Spleen (tissue), 11 donors: Measurements from ENCODE around the gene GAB2. TPM values are rescaled to one million over a fixed set of nuclear protein-coding genes. Genes with fewer than 3 reads are reported as not detected.

Experiments
- DNase-seq: peaks from one replicate; pipeline ENCODE4 v3.0.0-alpha.2; 2020
- H3K27ac ChIP-seq, 8 donors: fragments of 200-600 bp; sonication (generic) in 7 of 8; 1 replicate in 4 of 8; 2 replicates in 4 of 8; pipeline versions ENCODE4 v1.5.0 to v1.8.0; 2016 to 2021; ENCODE audit warnings: inconsistent platforms in 4 of 8, mild to moderate bottlenecking in 4 of 8, moderate library complexity in 1 of 8
- H3K27me3 ChIP-seq, 7 donors: fragments of 200-600 bp; sonication (generic) in 6 of 7; replicated peaks in 1 of 7; 1 replicate in 4 of 7; 2 replicates in 3 of 7; pipeline versions ENCODE4 v1.5.0 to v1.8.0; 2016 to 2021; ENCODE audit warnings: inconsistent platforms in 3 of 7, mild to moderate bottlenecking in 1 of 7
- H3K36me3 ChIP-seq, 6 donors: fragments of 200-600 bp; sonication (generic) in 5 of 6; 1 replicate in 4 of 6; 2 replicates in 2 of 6; pipeline versions ENCODE4 v1.5.0 to v1.8.0; 2016 to 2021; ENCODE audit warnings: inconsistent platforms in 2 of 6
- H3K4me1 ChIP-seq, 6 donors: fragments of 200-600 bp; sonication (generic) in 5 of 6; 1 replicate in 3 of 6; 2 replicates in 3 of 6; pipeline versions ENCODE4 v1.5.0 to v1.8.0; 2016 to 2021; ENCODE audit warnings: inconsistent platforms in 3 of 6
- H3K4me3 ChIP-seq, 8 donors: fragments of 200-600 bp; sonication (generic) in 7 of 8; 1 replicate in 4 of 8; 2 replicates in 4 of 8; pipeline versions ENCODE4 v1.5.0 to v1.8.0; 2016 to 2021; ENCODE audit warnings: inconsistent platforms in 4 of 8, mild to moderate bottlenecking in 4 of 8, moderate library complexity in 2 of 8
- H3K9me3 ChIP-seq, 8 donors: fragments of 200-600 bp; sonication (generic) in 7 of 8; 1 replicate in 4 of 8; 2 replicates in 4 of 8; pipeline versions ENCODE4 v1.5.0 to v1.8.0; 2016 to 2021; ENCODE audit warnings: inconsistent platforms in 4 of 8
- POLR2A ChIP-seq, 3 donors: fragments of 450-650 bp; IDR thresholded peaks; one replicate each; pipeline ENCODE4 v1.5.1; 2017; ENCODE audit warnings: antibody characterized with exemption in 3 of 3, mild to moderate bottlenecking in 1 of 3
- POLR2AphosphoS5 ChIP-seq, 3 donors: sonication (generic); formaldehyde crosslinking; IDR thresholded peaks; one replicate each; pipeline ENCODE4 v1.5.1; 2017; ENCODE audit warnings: antibody characterized with exemption in 3 of 3
- WGBS, 5 donors: extraction: QIAGEN DNeasy Blood & Tissue Kit in 3 of 5; methylation state at CpG; one replicate each; pipeline versions ENCODE4 v1.1.5 to v1.1.7; 2013 to 2018; 5-methylcytosine and 5-hydroxymethylcytosine counted together
- intact Hi-C: fragments of 100-400 bp; cut with DNase I; formaldehyde crosslinking; loops from one replicate; pipeline ENCODE4 v1.15.0; 2023; ENCODE audit warnings: low total_unique reads
- polyA plus RNA-seq, 3 donors: library from polyadenylated mRNA; stranded (reverse); fragments of 200-250 nt; gene quantifications; one replicate each; pipeline ENCODE4 v1.2.1, GENCODE V29; 2013
- total RNA-seq, 7 donors: library from RNA; depleted of rRNA in 3 of 7; stranded (reverse); fragments of >200 nt in 3 of 7; fragmentation: NEBNext Ultra II Directional in 4 of 7; extraction: Animal tissue kit (Norgen Biotek cat#: 25700) in 4 of 7; gene quantifications; one replicate each; pipeline versions ENCODE4 v1.1.0 to v1.2.1, GENCODE V29; 2016 to 2021
- TF ChIP-seq, protein P1 (sequence below), 11 experiments: fragments of 200-600 bp in 7 of 11; fragments of 450-650 bp in 4 of 11; sonication (generic) in 4 of 11; IDR thresholded peaks in 8 of 11; conservative IDR thresholded peaks in 3 of 11; 1 replicate in 7 of 11; 2 replicates in 4 of 11; pipeline versions ENCODE4 v1.4.0 to v1.8.0; 2016 to 2021; ENCODE audit warnings: antibody characterized with exemption in 11 of 11, inconsistent platforms in 4 of 11, mild to moderate bottlenecking in 1 of 11
- donor health status: healthy with polysubstance abuse.
- donor health status: DM: no; HTN: no; CAD: no; lungs with moderate emphysema.
- donor health status: DM: no; HTN: no; CAD: no.
- donor health status: Bipolar disorder and iron deficiency.
- donor health status: healthy.
- donor health status: DM: no; HTN: no; CAD: no.
- donor health status: DM: yes; HTN: yes; CAD: no.

GAB2 gene
- total and polyA plus RNA-seq, 10 donors: 2.3 to 57.7 (median 47.0) TPM

GRCh38 chr11:78428773-78429172 is 11.2 kb upstream of the GAB2 start:
- Histone ChIP-seq H3K36me3 (no peaks in the 10 kb centered on the region), H3K9me3 (no peaks in the 10 kb centered on the region), H3K4me1 (peaks cover 11 to 78% (median 47%) of the 10 kb centered on the region in 6 donors), H3K27me3 (no peaks in the 10 kb centered on the region), H3K27ac (peak overlapping the region in 7 of 8 donors; percentile 77 to 89 (median 83)), H3K4me3 (peak overlapping the region in 1 of 8 donors; percentile 53)
- TF ChIP-seq POLR2AphosphoS5 (IDR thresholded peaks at IDR 0.05) (no peak), POLR2A (IDR thresholded peaks at IDR 0.05) (no peak)
- TF ChIP-seq, protein P1, sequence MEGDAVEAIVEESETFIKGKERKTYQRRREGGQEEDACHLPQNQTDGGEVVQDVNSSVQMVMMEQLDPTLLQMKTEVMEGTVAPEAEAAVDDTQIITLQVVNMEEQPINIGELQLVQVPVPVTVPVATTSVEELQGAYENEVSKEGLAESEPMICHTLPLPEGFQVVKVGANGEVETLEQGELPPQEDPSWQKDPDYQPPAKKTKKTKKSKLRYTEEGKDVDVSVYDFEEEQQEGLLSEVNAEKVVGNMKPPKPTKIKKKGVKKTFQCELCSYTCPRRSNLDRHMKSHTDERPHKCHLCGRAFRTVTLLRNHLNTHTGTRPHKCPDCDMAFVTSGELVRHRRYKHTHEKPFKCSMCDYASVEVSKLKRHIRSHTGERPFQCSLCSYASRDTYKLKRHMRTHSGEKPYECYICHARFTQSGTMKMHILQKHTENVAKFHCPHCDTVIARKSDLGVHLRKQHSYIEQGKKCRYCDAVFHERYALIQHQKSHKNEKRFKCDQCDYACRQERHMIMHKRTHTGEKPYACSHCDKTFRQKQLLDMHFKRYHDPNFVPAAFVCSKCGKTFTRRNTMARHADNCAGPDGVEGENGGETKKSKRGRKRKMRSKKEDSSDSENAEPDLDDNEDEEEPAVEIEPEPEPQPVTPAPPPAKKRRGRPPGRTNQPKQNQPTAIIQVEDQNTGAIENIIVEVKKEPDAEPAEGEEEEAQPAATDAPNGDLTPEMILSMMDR (IDR thresholded peaks at IDR 0.05 in 8 of 11, conservative IDR thresholded peaks at IDR 0.05 in 3 of 11): no peak
- WGBS, 5 donors: 89 to 98% (median 95%) methylated on average over 3 of the region's 3 CpGs
- intact Hi-C loops: no loop called here
- no peak for DNase-seq

DNA sequence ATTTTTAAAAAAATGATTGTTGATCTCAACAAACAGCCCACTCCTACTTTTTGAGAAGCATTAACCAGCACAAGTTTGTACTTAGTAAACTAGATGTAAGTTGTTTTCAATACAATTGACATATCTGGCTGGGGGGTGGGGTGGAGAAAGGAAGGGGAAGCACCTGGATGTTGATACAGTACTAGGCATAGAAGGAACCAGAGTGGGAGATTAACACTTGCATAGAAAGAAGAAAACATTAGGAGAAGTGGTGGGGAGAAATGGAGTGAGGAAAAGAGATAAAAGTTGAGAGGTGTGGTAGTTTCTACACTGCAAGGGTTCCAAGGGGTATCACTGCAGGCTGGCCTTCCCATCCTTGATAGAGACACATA is 10.6 kb upstream of the GAB2 start:
- no peak for DNase-seq
- TF ChIP-seq POLR2A (IDR thresholded peaks at IDR 0.05): no peak
- TF ChIP-seq, protein P1 (IDR thresholded peaks at IDR 0.05 in 8 of 11, conservative IDR thresholded peaks at IDR 0.05 in 3 of 11): no peak
- H3K27me3 ChIP-seq: no peaks in the 10 kb centered on the region
- peaks cover 11 to 83% (median 47%) of the 10 kb centered on the region in 6 donors for H3K4me1 ChIP-seq
- intact Hi-C loops: no loop called here
- no peaks in the 10 kb centered on the region for H3K9me3 ChIP-seq
- no peaks in the 10 kb centered on the region for H3K36me3 ChIP-seq
- peak overlapping the region in 2 of 8 donors; percentile 14 to 53 for H3K4me3 ChIP-seq
- H3K27ac ChIP-seq: peak overlapping the region in 7 of 8 donors; percentile 77 to 89 (median 83)

DNA sequence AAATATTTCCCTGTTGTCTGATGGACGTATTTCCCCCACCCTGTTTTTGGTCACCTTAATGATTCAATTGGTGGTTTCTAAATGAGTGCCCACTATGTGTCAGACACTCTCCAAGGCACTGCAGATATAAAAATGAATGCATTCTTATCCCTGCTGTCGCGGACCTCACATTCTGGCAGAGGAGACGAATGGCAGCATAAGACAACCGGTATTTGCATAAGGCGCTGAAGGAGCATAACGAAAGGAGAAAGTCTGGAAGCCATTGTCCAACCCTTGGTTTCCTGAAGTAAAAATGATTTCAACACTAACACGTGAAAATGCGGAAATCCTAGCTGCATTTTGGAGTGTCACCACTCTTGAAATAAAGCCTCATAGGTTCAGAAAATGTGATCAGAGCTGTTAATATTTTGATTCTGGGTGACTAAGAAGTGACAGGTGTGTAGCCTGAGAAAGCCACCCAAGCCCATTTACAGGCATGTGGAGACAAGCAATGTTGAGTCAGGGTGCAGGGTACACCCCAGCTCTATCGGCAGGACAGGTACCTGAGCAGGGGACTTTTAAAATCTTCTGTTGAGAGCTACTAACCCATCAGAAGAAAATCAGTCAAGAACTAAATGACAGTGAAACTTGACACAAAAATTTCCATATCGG is 10.1 kb upstream of the GAB2 start:
- Histone ChIP-seq H3K27me3 (no peaks in the 10 kb centered on the region), H3K4me3 (peak overlapping the region in 2 of 8 donors; percentile 14 to 53), H3K9me3 (no peaks in the 10 kb centered on the region), H3K4me1 (peaks cover 11 to 84% (median 47%) of the 10 kb centered on the region in 6 donors), H3K36me3 (no peaks in the 10 kb centered on the region), H3K27ac (peak overlapping the region in 7 of 8 donors; percentile 77 to 89 (median 83))
- no peak for DNase-seq
- WGBS, 5 donors: 34 to 48% (median 38%) methylated on average over 11 of the region's 11 CpGs
- intact Hi-C loops: no loop called here
- no peak for TF ChIP-seq POLR2A (IDR thresholded peaks at IDR 0.05)
- TF ChIP-seq, protein P1 (IDR thresholded peaks at IDR 0.05 in 8 of 11, conservative IDR thresholded peaks at IDR 0.05 in 3 of 11): no peak
- no peak for TF ChIP-seq POLR2AphosphoS5 (IDR thresholded peaks at IDR 0.05)

DNA sequence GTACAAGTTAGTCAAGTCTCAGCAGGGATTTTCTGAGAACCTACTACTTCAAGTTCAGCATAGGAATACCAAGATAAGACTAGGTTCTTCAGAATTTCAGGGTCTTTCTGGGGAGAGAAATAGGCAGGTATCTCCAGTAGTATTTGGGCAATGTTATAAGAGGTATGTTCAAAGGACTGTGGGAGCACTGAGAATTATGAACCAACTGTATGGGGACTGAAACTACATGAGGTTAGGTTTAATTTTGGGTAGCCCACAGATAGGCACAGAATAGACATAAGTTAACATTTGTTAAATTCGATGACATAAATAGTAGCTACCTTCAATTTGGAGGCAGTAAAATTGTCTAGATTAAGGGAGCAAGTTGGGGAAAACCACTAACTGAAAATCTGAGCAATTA is 9.2 kb upstream of the GAB2 start:
- H3K9me3 ChIP-seq: no peaks in the 10 kb centered on the region
- H3K4me3 ChIP-seq: peak overlapping the region in 1 of 8 donors; percentile 53
- H3K4me1 ChIP-seq: peaks cover 11 to 77% (median 45%) of the 10 kb centered on the region in 6 donors
- WGBS, 5 donors: 64 to 93% (median 78%) methylated on average over 1 of the region's 1 CpG
- no peak for TF ChIP-seq POLR2A (IDR thresholded peaks at IDR 0.05)
- TF ChIP-seq, protein P1 (IDR thresholded peaks at IDR 0.05 in 8 of 11, conservative IDR thresholded peaks at IDR 0.05 in 3 of 11): no peak
- no peak for TF ChIP-seq POLR2AphosphoS5 (IDR thresholded peaks at IDR 0.05)
- no peaks in the 10 kb centered on the region for H3K27me3 ChIP-seq
- intact Hi-C loops: no loop called here
- no peak for DNase-seq
- H3K36me3 ChIP-seq: no peaks in the 10 kb centered on the region
- H3K27ac ChIP-seq: peak overlapping the region in 5 of 8 donors; percentile 82 to 89 (median 87)
